Measurements from ENCODE around the gene MAEL. TPM values are rescaled to one million over a fixed set of nuclear protein-coding genes. Genes with fewer than 3 reads are reported as not detected.

Gene MAEL
- total and polyA plus RNA-seq, 2 of the 13 experiments (the other 11 are each of a cell fraction or from before 2014, with no cell fraction given) = not detected

GRCh38 chr1:166981589-166981988 is 7.5 kb upstream of the MAEL start:
- no peaks in the 10 kb centered on the region for H3K9me3 ChIP-seq (ENCODE audit: low read length)
- no peaks in the 10 kb centered on the region for H3K36me3 ChIP-seq (replicated peaks in 1 of 2; ENCODE audit: control insufficient read depth in 1 of 2, insufficient read depth in 2 of 2, low read length in 2 of 2)
- CTCF ChIA-PET (ENCODE audit: low intra/inter-chr PET ratio, low total read pairs) = no interaction called here
- DNase-seq (ENCODE audit: low spot score) (no peak), FAIRE-seq (no peak), ATAC-seq (no peak)
- H3K4me3 ChIP-seq (replicated peaks in 1 of 3; ENCODE audit: insufficient read depth in 1 of 3, low read depth in 2 of 3, low read length in 3 of 3) = no peak overlapping the region
- in situ Hi-C loops (cut with HindIII; ENCODE audit: extremely low pct_ligation_motif_present, low pct_unique_long_range_greater_than_20kb) (no loop called here), intact Hi-C loops (cut with micrococcal nuclease; ENCODE audit: unreplicated experiment) (no loop called here)
- H3K27me3 ChIP-seq (ENCODE audit: control insufficient read depth in 1 of 2, insufficient read depth in 2 of 2, low read length in 2 of 2) = peaks cover 0 to 4% of the 10 kb centered on the region in 2 experiments; a peak in 3 of 5 replicates
- no peaks in the 10 kb centered on the region for H3K4me1 ChIP-seq (ENCODE audit: insufficient read depth, low read length)
- H3K79me2 ChIP-seq (ENCODE audit: insufficient read depth, low read length) = no peaks in the 10 kb centered on the region
- BruUV-seq (replicated peaks) = no TSS peak
- WGBS (ENCODE audit: low lambda C conversion rate) = 0% methylated on average over 1 of the region's 1 CpG
- TF ChIP-seq ZBTB38 (CRISPR knock-in tag; IDR thresholded peaks at IDR 0.05) = no peak
- TF ChIP-seq MAFF (IDR thresholded peaks at IDR 0.05; ENCODE audit: low read depth, low read length) = peak; percentile 75
- TF ChIP-seq MAFK (conservative IDR thresholded peaks at IDR 0.05 in 1 of 2, IDR thresholded peaks at IDR 0.05 in 1 of 2; ENCODE audit: low read length in 2 of 2) = peak; percentile 74 to 85
- no peak for TF ChIP-seq TRIM24 (CRISPR knock-in tag; IDR thresholded peaks at IDR 0.05)
- TF ChIP-seq, protein P1, sequence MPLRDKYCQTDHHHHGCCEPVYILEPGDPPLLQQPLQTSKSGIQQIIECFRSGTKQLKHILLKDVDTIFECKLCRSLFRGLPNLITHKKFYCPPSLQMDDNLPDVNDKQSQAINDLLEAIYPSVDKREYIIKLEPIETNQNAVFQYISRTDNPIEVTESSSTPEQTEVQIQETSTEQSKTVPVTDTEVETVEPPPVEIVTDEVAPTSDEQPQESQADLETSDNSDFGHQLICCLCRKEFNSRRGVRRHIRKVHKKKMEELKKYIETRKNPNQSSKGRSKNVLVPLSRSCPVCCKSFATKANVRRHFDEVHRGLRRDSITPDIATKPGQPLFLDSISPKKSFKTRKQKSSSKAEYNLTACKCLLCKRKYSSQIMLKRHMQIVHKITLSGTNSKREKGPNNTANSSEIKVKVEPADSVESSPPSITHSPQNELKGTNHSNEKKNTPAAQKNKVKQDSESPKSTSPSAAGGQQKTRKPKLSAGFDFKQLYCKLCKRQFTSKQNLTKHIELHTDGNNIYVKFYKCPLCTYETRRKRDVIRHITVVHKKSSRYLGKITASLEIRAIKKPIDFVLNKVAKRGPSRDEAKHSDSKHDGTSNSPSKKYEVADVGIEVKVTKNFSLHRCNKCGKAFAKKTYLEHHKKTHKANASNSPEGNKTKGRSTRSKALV (CRISPR knock-in tag; IDR thresholded peaks at IDR 0.05) = no peak
- no peak for TF ChIP-seq MBNL3 (CRISPR knock-in tag; conservative IDR thresholded peaks at IDR 0.05)
- H4K20me1 ChIP-seq (ENCODE audit: insufficient read depth, low read length) = no peaks in the 10 kb centered on the region
- no peak overlapping the region for H2AFZ ChIP-seq (ENCODE audit: low read length)
- H3K27ac ChIP-seq (ENCODE audit: extremely low read length, insufficient read depth, low read length) = no peak overlapping the region
- POLR2A ChIA-PET = no interaction called here
- no peak overlapping the region for H3K4me2 ChIP-seq (ENCODE audit: low read depth, low read length)
- no peak overlapping the region for H3K9ac ChIP-seq (ENCODE audit: insufficient read depth, low read depth, low read length)

DNA sequence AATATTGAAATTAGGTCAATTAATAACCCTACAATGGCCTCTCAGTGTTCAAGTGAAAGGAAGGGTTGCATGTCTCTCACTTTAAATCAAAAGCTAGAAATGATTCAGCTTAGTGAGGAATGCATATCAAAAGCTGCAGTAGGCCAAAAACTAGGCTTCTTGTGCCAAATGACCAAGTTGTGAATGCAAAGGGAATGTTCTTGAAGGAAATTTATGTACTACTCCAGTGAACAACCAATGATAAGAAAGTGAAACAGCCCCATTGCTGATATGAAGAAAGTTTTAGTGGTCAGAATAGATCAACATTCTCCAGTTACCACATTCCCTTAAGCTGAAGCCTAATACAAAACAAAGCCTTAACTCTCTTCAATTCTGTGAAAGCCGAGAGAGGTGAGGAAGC is 10.0 kb downstream of the MAEL start:
- intact Hi-C loops (cut with micrococcal nuclease; ENCODE audit: unreplicated experiment) = no loop called here
- POLR2A ChIA-PET = no interaction called here
- BruUV-seq (replicated peaks) = no TSS peak

More for the DNA sequence above, 10.0 kb downstream of the MAEL start:
- no peak overlapping the region for H2AFZ ChIP-seq (ENCODE audit: low read length)
- H3K79me2 ChIP-seq (ENCODE audit: insufficient read depth, low read length) = no peaks in the 10 kb centered on the region
- no peak overlapping the region for H3K9ac ChIP-seq (ENCODE audit: insufficient read depth, low read depth, low read length)
- TF ChIP-seq JUNB (CRISPR knock-in tag; IDR thresholded peaks at IDR 0.05; ENCODE audit: borderline replicate concordance) (no peak), KDM6A (CRISPR knock-in tag; IDR thresholded peaks at IDR 0.05; ENCODE audit: low read depth) (no peak), NR2F1 (CRISPR knock-in tag; IDR thresholded peaks at IDR 0.05) (no peak), ZNF317 (CRISPR knock-in tag; IDR thresholded peaks at IDR 0.05) (no peak), YEATS2 (CRISPR knock-in tag; IDR thresholded peaks at IDR 0.05; ENCODE audit: borderline replicate concordance) (no peak), ZBTB7A (CRISPR knock-in tag; IDR thresholded peaks at IDR 0.05) (no peak), EHMT2 (IDR thresholded peaks at IDR 0.05; ENCODE audit: borderline replicate concordance, low read depth, low read length) (no peak), ATM (IDR thresholded peaks at IDR 0.05; ENCODE audit: borderline replicate concordance) (no peak)
- TF ChIP-seq, protein P2, sequence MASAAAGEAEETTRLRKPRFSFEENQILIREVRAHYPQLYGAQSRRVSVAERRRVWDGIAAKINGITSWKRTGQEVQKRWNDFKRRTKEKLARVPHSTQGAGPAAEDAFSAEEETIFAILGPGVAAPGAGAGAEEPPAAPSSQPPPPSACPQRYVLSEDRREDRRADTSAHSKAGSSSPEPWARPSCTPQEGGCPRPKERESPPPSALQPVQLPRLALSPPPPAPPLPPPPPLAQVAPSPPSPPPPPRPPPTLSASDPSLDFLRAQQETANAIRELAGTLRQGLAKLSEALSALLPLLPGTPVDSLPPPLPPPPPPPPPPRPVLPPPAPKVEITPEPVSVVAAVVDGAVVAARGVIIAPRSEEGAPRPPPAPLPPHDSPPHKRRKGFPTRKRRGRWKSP (CRISPR knock-in tag; IDR thresholded peaks at IDR 0.05) = no peak
- no peaks in the 10 kb centered on the region for H3K9me3 ChIP-seq (ENCODE audit: low read length)
- no peaks in the 10 kb centered on the region for H3K4me1 ChIP-seq (ENCODE audit: insufficient read depth, low read length)
- no peaks in the 10 kb centered on the region; a peak in 1 of 5 replicates for H3K27me3 ChIP-seq (ENCODE audit: control insufficient read depth in 1 of 2, insufficient read depth in 2 of 2, low read length in 2 of 2)
- H4K20me1 ChIP-seq (ENCODE audit: insufficient read depth, low read length) = no peaks in the 10 kb centered on the region
- WGBS (ENCODE audit: low lambda C conversion rate) = 0% methylated on average over 1 of the region's 1 CpG
- no peaks in the 10 kb centered on the region for H3K36me3 ChIP-seq (replicated peaks in 1 of 2; ENCODE audit: control insufficient read depth in 1 of 2, insufficient read depth in 2 of 2, low read length in 2 of 2)
- in situ Hi-C loops (cut with HindIII; ENCODE audit: extremely low pct_ligation_motif_present, low pct_unique_long_range_greater_than_20kb) = no loop called here
- DNase-seq (ENCODE audit: low spot score) (no peak), FAIRE-seq (no peak), ATAC-seq (no peak)
- no peak overlapping the region for H3K4me2 ChIP-seq (ENCODE audit: low read depth, low read length)
- no peak overlapping the region for H3K27ac ChIP-seq (ENCODE audit: extremely low read length, insufficient read depth, low read length)
- CTCF ChIA-PET (ENCODE audit: low intra/inter-chr PET ratio, low total read pairs) = no interaction called here
- no peak overlapping the region for H3K4me3 ChIP-seq (replicated peaks in 1 of 3; ENCODE audit: insufficient read depth in 1 of 3, low read depth in 2 of 3, low read length in 3 of 3)

Data from HepG2 (cell line).